Type B pancreatic cell (in vitro differentiated cells): Measurements from ENCODE around the gene ARHGDIB. TPM values are rescaled to one million over a fixed set of nuclear protein-coding genes. Genes with fewer than 3 reads are reported as not detected.
A peak's percentile ranks its signal among the peaks of the same experiment; 100 is the strongest.

Experiments
- DNase-seq: peaks from one replicate; pipeline ENCODE4 v3.0.0; 2021; ENCODE audit warnings: mixed read lengths; ENCODE audit not compliant: unreplicated experiment; ENCODE audit errors: extremely low spot score
- H3K27ac Mint-ChIP-seq: 2 replicates; pipeline ENCODE4 v1.8.0; 2021; ENCODE audit warnings: mild to moderate bottlenecking, mixed read lengths
- H3K27me3 Mint-ChIP-seq: 2 replicates; pipeline ENCODE4 v1.8.0; 2021; ENCODE audit warnings: mixed read lengths
- H3K36me3 Mint-ChIP-seq: 2 replicates; pipeline ENCODE4 v1.8.0; 2021; ENCODE audit warnings: mixed read lengths
- H3K4me1 Mint-ChIP-seq: one replicate; pipeline ENCODE4 v1.8.0; 2021; ENCODE audit warnings: mixed read lengths; ENCODE audit not compliant: unreplicated experiment
- H3K4me3 Mint-ChIP-seq: 2 replicates; pipeline ENCODE4 v1.8.0; 2021; ENCODE audit warnings: mild to moderate bottlenecking, mixed read lengths
- H3K9me3 Mint-ChIP-seq: 2 replicates; pipeline ENCODE4 v1.8.0; 2021; ENCODE audit warnings: mixed read lengths
- total RNA-seq: library from RNA; stranded (reverse); gene quantifications from 2 replicates; pipeline ENCODE4 v1.2.1, GENCODE V29; 2021; ENCODE audit warnings: low replicate concordance
- TF ChIP-seq, protein P1 (sequence below): fragments of 200-600 bp; sonication (generic); conservative IDR thresholded peaks from 2 replicates; pipeline ENCODE4 v1.5.0; 2021; ENCODE audit warnings: antibody characterized with exemption, mild to moderate bottlenecking

Gene ARHGDIB
- total RNA-seq, 1 donor from 2014 or later, result 17.0 TPM

GRCh38 chr12:14956024-14956891, 5.1 kb downstream of the ARHGDIB start:
- peaks cover 7% of the 10 kb centered on the region for H3K4me1 Mint-ChIP-seq

DNA sequence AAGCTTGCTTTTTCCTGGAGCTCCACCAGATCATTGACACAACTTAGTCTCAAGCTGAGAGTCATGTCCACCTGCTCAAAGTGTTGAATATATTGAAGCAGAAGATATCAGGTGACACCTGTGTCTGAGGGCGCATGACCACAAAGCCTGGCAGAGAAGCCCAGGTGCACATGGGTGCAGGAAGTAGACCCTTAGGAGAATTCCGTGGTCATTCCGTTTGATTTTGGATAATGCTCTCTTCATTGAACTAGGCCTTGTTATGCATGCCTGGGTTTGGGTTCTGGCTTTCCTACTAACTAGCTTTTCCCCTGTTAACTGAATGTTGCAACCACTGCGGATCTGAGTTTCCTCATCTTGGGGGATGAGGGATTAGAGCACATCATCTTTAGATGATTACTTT, 7.1 kb downstream of the ARHGDIB start:
- H3K4me1 Mint-ChIP-seq, result peaks cover 4% of the 10 kb centered on the region
- no peak overlapping the region for H3K4me3 Mint-ChIP-seq
- peaks cover 3% of the 10 kb centered on the region for H3K27me3 Mint-ChIP-seq
- peaks cover 5% of the 10 kb centered on the region for H3K9me3 Mint-ChIP-seq
- TF ChIP-seq, protein P1, sequence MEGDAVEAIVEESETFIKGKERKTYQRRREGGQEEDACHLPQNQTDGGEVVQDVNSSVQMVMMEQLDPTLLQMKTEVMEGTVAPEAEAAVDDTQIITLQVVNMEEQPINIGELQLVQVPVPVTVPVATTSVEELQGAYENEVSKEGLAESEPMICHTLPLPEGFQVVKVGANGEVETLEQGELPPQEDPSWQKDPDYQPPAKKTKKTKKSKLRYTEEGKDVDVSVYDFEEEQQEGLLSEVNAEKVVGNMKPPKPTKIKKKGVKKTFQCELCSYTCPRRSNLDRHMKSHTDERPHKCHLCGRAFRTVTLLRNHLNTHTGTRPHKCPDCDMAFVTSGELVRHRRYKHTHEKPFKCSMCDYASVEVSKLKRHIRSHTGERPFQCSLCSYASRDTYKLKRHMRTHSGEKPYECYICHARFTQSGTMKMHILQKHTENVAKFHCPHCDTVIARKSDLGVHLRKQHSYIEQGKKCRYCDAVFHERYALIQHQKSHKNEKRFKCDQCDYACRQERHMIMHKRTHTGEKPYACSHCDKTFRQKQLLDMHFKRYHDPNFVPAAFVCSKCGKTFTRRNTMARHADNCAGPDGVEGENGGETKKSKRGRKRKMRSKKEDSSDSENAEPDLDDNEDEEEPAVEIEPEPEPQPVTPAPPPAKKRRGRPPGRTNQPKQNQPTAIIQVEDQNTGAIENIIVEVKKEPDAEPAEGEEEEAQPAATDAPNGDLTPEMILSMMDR, result no peak
- DNase-seq, result no peak
- H3K27ac Mint-ChIP-seq, result no peak overlapping the region
- H3K36me3 Mint-ChIP-seq, result peaks cover 8% of the 10 kb centered on the region

More at GRCh38 chr12:14956024-14956891, 5.1 kb downstream of the ARHGDIB start:
- Mint-ChIP-seq H3K27me3 (peaks cover 4% of the 10 kb centered on the region), H3K36me3 (peaks cover 8% of the 10 kb centered on the region), H3K27ac (no peak overlapping the region), H3K9me3 (peaks cover 5% of the 10 kb centered on the region), H3K4me3 (no peak overlapping the region)
- DNase-seq, result no peak
- TF ChIP-seq, protein P1, result no peak

GRCh38 chr12:14953752-14954151, 7.6 kb downstream of the ARHGDIB start:
- Mint-ChIP-seq H3K9me3 (peaks cover 5% of the 10 kb centered on the region), H3K27ac (no peak overlapping the region), H3K4me3 (no peak overlapping the region), H3K4me1 (peaks cover 10% of the 10 kb centered on the region), H3K36me3 (peaks cover 12% of the 10 kb centered on the region), H3K27me3 (peaks cover 3% of the 10 kb centered on the region)
- TF ChIP-seq, protein P1, result no peak
- no peak for DNase-seq

- Mint-ChIP-seq H3K4me1 (peaks cover 15% of the 10 kb centered on the region), H3K4me3 (peak overlapping the region; percentile 6), H3K27ac (peak overlapping the region; percentile 14), H3K36me3 (peaks cover 14% of the 10 kb centered on the region), H3K27me3 (peaks cover 3% of the 10 kb centered on the region), H3K9me3 (peaks cover 6% of the 10 kb centered on the region)
- DNase-seq, result no peak
- TF ChIP-seq, protein P1, result no peak
Observed at GRCh38 chr12:14952299-14952921, 9.0 kb downstream of the ARHGDIB start.

GRCh38 chr12:14951851-14952250, 9.6 kb downstream of the ARHGDIB start:
- Mint-ChIP-seq H3K4me1 (peaks cover 17% of the 10 kb centered on the region), H3K27ac (peak overlapping the region; percentile 14)

More at GRCh38 chr12:14951851-14952250, 9.6 kb downstream of the ARHGDIB start:
- Mint-ChIP-seq H3K9me3 (peaks cover 9% of the 10 kb centered on the region), H3K27me3 (peaks cover 3% of the 10 kb centered on the region), H3K36me3 (peaks cover 18% of the 10 kb centered on the region), H3K4me3 (no peak overlapping the region)
- TF ChIP-seq, protein P1, result no peak
- no peak for DNase-seq
